Stimulated activated naive CD8-positive, alpha-beta T cell treated with anti-CD3 and anti-CD28 coated beads, Interleukin-15, Interleukin-2, amounts not matched to agents 100 ng/mL and 50 ng/mL, for 24 hours (primary cell): Measurements from ENCODE around the gene ALK.

Experiments used
- H3K27ac Mint-ChIP-seq: one replicate; pipeline ENCODE4 v1.8.0; 2021; ENCODE audit warnings: mild to moderate bottlenecking, mixed read lengths
- H3K27me3 Mint-ChIP-seq: one replicate; pipeline ENCODE4 v1.8.0; 2021; ENCODE audit warnings: mixed read lengths
- H3K36me3 Mint-ChIP-seq: one replicate; pipeline ENCODE4 v1.8.0; 2021; ENCODE audit warnings: low read depth, mixed read lengths
- H3K4me1 Mint-ChIP-seq: one replicate; pipeline ENCODE4 v1.8.0; 2021; ENCODE audit warnings: low read depth, mixed read lengths
- H3K4me3 Mint-ChIP-seq: one replicate; pipeline ENCODE4 v1.8.0; 2021; ENCODE audit warnings: mild to moderate bottlenecking, mixed read lengths
- H3K9me3 Mint-ChIP-seq: one replicate; pipeline ENCODE4 v1.8.0; 2021; ENCODE audit warnings: mixed read lengths

Gene ALK

GRCh38 chr2:29164091-29164846 lies 757.1 kb downstream of the ALK start:
- Mint-ChIP-seq H3K4me1 (no peaks in the 10 kb centered on the region), H3K36me3 (peaks cover 38% of the 10 kb centered on the region), H3K4me3 (no peak overlapping the region), H3K27me3 (no peaks in the 10 kb centered on the region), H3K27ac (no peak overlapping the region), H3K9me3 (no peaks in the 10 kb centered on the region)

GRCh38 chr2:29162204-29162928 lies 759.0 kb downstream of the ALK start:
- Mint-ChIP-seq H3K4me3 (no peak overlapping the region), H3K27me3 (no peaks in the 10 kb centered on the region), H3K36me3 (peaks cover 38% of the 10 kb centered on the region), H3K9me3 (no peaks in the 10 kb centered on the region), H3K27ac (no peak overlapping the region), H3K4me1 (no peaks in the 10 kb centered on the region)

- H3K4me1 Mint-ChIP-seq: no peaks in the 10 kb centered on the region
- H3K36me3 Mint-ChIP-seq: peaks cover 44% of the 10 kb centered on the region
- H3K27me3 Mint-ChIP-seq: no peaks in the 10 kb centered on the region
- H3K27ac Mint-ChIP-seq: no peak overlapping the region
- no peak overlapping the region for H3K4me3 Mint-ChIP-seq
- H3K9me3 Mint-ChIP-seq: no peaks in the 10 kb centered on the region
Observed at GRCh38 chr2:29160184-29160583, 761.2 kb downstream of the ALK start.

GRCh38 chr2:29159125-29159524 lies 762.3 kb downstream of the ALK start:
- no peak overlapping the region for H3K4me3 Mint-ChIP-seq
- peaks cover 54% of the 10 kb centered on the region for H3K36me3 Mint-ChIP-seq
- H3K27ac Mint-ChIP-seq: no peak overlapping the region
- no peaks in the 10 kb centered on the region for H3K9me3 Mint-ChIP-seq
- no peaks in the 10 kb centered on the region for H3K4me1 Mint-ChIP-seq
- H3K27me3 Mint-ChIP-seq: no peaks in the 10 kb centered on the region

- Mint-ChIP-seq H3K27ac (no peak overlapping the region), H3K36me3 (peaks cover 63% of the 10 kb centered on the region), H3K4me3 (no peak overlapping the region), H3K4me1 (no peaks in the 10 kb centered on the region), H3K9me3 (no peaks in the 10 kb centered on the region), H3K27me3 (no peaks in the 10 kb centered on the region)
Observed at GRCh38 chr2:29157131-29157530, 764.3 kb downstream of the ALK start.

- peaks cover 60% of the 10 kb centered on the region for H3K36me3 Mint-ChIP-seq
Observed at GRCh38 chr2:29155578-29155977, 765.8 kb downstream of the ALK start.

GRCh38 chr2:29154610-29155009 lies 766.8 kb downstream of the ALK start:
- H3K36me3 Mint-ChIP-seq: peaks cover 54% of the 10 kb centered on the region
- H3K27ac Mint-ChIP-seq: no peak overlapping the region
- no peak overlapping the region for H3K4me3 Mint-ChIP-seq
- no peaks in the 10 kb centered on the region for H3K4me1 Mint-ChIP-seq
- H3K9me3 Mint-ChIP-seq: no peaks in the 10 kb centered on the region
- H3K27me3 Mint-ChIP-seq: no peaks in the 10 kb centered on the region

More at GRCh38 chr2:29155578-29155977, 765.8 kb downstream of the ALK start:
- Mint-ChIP-seq H3K27ac (no peak overlapping the region), H3K27me3 (no peaks in the 10 kb centered on the region), H3K4me1 (no peaks in the 10 kb centered on the region), H3K4me3 (no peak overlapping the region), H3K9me3 (no peaks in the 10 kb centered on the region)

- Mint-ChIP-seq H3K27ac (no peak overlapping the region), H3K36me3 (peaks cover 17% of the 10 kb centered on the region), H3K4me3 (no peak overlapping the region), H3K9me3 (no peaks in the 10 kb centered on the region), H3K27me3 (no peaks in the 10 kb centered on the region), H3K4me1 (no peaks in the 10 kb centered on the region)
Observed at GRCh38 chr2:29147963-29148362, 773.4 kb downstream of the ALK start.

GRCh38 chr2:29146197-29146596 lies 775.2 kb downstream of the ALK start:
- peaks cover 15% of the 10 kb centered on the region for H3K36me3 Mint-ChIP-seq
- H3K27me3 Mint-ChIP-seq: no peaks in the 10 kb centered on the region
- no peak overlapping the region for H3K27ac Mint-ChIP-seq
- peaks cover 2% of the 10 kb centered on the region for H3K4me1 Mint-ChIP-seq
- H3K4me3 Mint-ChIP-seq: no peak overlapping the region
- no peaks in the 10 kb centered on the region for H3K9me3 Mint-ChIP-seq

- H3K27ac Mint-ChIP-seq: no peak overlapping the region
- peaks cover 18% of the 10 kb centered on the region for H3K4me1 Mint-ChIP-seq
- no peak overlapping the region for H3K4me3 Mint-ChIP-seq
- H3K36me3 Mint-ChIP-seq: peaks cover 33% of the 10 kb centered on the region
- peaks cover 7% of the 10 kb centered on the region for H3K9me3 Mint-ChIP-seq
- H3K27me3 Mint-ChIP-seq: no peaks in the 10 kb centered on the region
Observed at GRCh38 chr2:29143657-29144056, 777.7 kb downstream of the ALK start.
